GM18520 (cell line): ENCODE data around the gene SNCAIP.
"Not testable (repeated sequence)": the region's sequence is repeated elsewhere in the genome, so short reads cannot be mapped to it uniquely, and the experiment has no call there.

Experiments
- ATAC-seq: cut with Tn5 transposase; IDR thresholded peaks from one replicate; pipeline ENCODE4 v1.9.1; 2021; ENCODE audit not compliant: unreplicated experiment

SNCAIP gene

GRCh38 chr5:122356855-122357254 lies 44.8 kb downstream of the SNCAIP start:
- ATAC-seq: no peak

GRCh38 chr5:122358372-122358979 lies 46.4 kb downstream of the SNCAIP start:
- no peak for ATAC-seq

- no peak for ATAC-seq
These were observed 50.3 kb downstream of the SNCAIP start for GRCh38 chr5:122362361-122362760.

GRCh38 chr5:122363623-122364022 lies 51.6 kb downstream of the SNCAIP start:
- ATAC-seq: no peak

GRCh38 chr5:122366501-122366900 lies 54.5 kb downstream of the SNCAIP start:
- peak; percentile 62 for ATAC-seq

- ATAC-seq: no peak
These were observed 55.4 kb downstream of the SNCAIP start for GRCh38 chr5:122367456-122367855.

- no peak for ATAC-seq
These were observed 56.6 kb downstream of the SNCAIP start for GRCh38 chr5:122368510-122369251.

GRCh38 chr5:122369253-122369815 lies 57.3 kb downstream of the SNCAIP start:
- ATAC-seq: no peak

- ATAC-seq: no peak
These were observed 59.6 kb downstream of the SNCAIP start for GRCh38 chr5:122371511-122372151.

GRCh38 chr5:122374110-122374509 lies 62.1 kb downstream of the SNCAIP start:
- no peak for ATAC-seq

- no peak for ATAC-seq
These were observed 63.8 kb downstream of the SNCAIP start for GRCh38 chr5:122375801-122376200.

- ATAC-seq: no peak
These were observed 64.2 kb downstream of the SNCAIP start for GRCh38 chr5:122376250-122376649.

GRCh38 chr5:122377026-122377425 lies 65.0 kb downstream of the SNCAIP start:
- no peak for ATAC-seq

GRCh38 chr5:122382938-122383337 lies 70.9 kb downstream of the SNCAIP start:
- not testable (repeated sequence) for ATAC-seq

GRCh38 chr5:122384739-122385235 lies 72.8 kb downstream of the SNCAIP start:
- no peak for ATAC-seq

- ATAC-seq: no peak
These were observed 73.2 kb downstream of the SNCAIP start for GRCh38 chr5:122385286-122385685.

GRCh38 chr5:122385808-122386207 lies 73.8 kb downstream of the SNCAIP start:
- ATAC-seq: no peak

GRCh38 chr5:122390154-122390553 lies 78.1 kb downstream of the SNCAIP start:
- ATAC-seq: no peak

- no peak for ATAC-seq
These were observed 78.7 kb downstream of the SNCAIP start for GRCh38 chr5:122390694-122391093.

GRCh38 chr5:122391621-122392020 lies 79.6 kb downstream of the SNCAIP start:
- no peak for ATAC-seq

- no peak for ATAC-seq
These were observed 80.2 kb downstream of the SNCAIP start for GRCh38 chr5:122392224-122392623.

- ATAC-seq: no peak
These were observed 80.8 kb downstream of the SNCAIP start for GRCh38 chr5:122392824-122393223.
